Heart left ventricle (tissue), 13 donors: ENCODE data around the gene TMEM94.

Experiments
- POLR2A ChIP-seq, 2 donors: fragments of 450-650 bp; IDR thresholded peaks; one replicate each; pipeline ENCODE4 v1.6.1; 2017; ENCODE audit warnings: antibody characterized with exemption in 2 of 2, mild to moderate bottlenecking in 2 of 2, moderate library complexity in 2 of 2
- TF ChIP-seq, protein P1 (sequence below), 12 donors: fragments of 200-600 bp; sonication (generic) in 4 of 12; IDR thresholded peaks; one replicate each; pipeline versions ENCODE4 v1.5.0 to v1.8.0; 2018 to 2022; ENCODE audit warnings: antibody characterized with exemption in 12 of 12, mild to moderate bottlenecking in 5 of 12
- donor health status: ischemic (EF 13 %, LVEDD 7.1; RV severe dilation, severe dysfunction).
- donor health status: DM: no; HTN: yes; CAD: no.
- donor health status: DM: no; HTN: no; CAD: no.
- donor health status: ischemic (EF 25% LVEDD 6.9; RV normal size, moderate dysfunction).
- donor health status: ischemic (EF 25% LVEDD 5.7; RV mildly dilated, moderate dysfunction).
- donor health status: ischemic (EF 35%, LVEDD 5.7; RV mildly dilated, moderate dysfunction).
- donor health status: nonischemic (EF 11% LVEDD 7.7; RV severe dilation, severe dysfunction).
- donor health status: DM: yes; HTN: yes; CAD: no.
- donor health status: PGD.
- donor health status: ischemic (EF 29% LVEDD 5.4; RV normal size, mild dysfunction).
- donor health status: nonischemic (EF 23%, LVEDD 6.1; RV moderate dilation, normal function).

DNA sequence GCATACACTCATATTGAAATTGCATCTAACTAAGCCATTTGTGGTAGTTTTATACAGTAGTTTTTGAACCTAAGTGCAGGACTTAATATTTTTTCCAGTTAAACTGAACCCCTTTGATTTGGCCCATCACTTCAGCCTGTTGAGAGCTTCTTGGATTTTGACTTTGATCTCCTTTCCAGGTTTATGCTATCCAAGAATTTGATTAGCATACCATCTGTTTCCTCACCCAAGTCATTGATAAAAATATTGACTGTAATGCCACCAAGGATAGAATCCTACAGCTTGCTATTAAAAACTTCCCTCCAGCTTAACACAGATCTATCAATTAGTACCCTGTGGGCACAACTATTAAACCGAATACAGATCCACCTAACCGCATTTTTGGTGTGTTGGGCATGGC, 7.2 kb downstream of the TMEM94 start:
- TF ChIP-seq, protein P1, sequence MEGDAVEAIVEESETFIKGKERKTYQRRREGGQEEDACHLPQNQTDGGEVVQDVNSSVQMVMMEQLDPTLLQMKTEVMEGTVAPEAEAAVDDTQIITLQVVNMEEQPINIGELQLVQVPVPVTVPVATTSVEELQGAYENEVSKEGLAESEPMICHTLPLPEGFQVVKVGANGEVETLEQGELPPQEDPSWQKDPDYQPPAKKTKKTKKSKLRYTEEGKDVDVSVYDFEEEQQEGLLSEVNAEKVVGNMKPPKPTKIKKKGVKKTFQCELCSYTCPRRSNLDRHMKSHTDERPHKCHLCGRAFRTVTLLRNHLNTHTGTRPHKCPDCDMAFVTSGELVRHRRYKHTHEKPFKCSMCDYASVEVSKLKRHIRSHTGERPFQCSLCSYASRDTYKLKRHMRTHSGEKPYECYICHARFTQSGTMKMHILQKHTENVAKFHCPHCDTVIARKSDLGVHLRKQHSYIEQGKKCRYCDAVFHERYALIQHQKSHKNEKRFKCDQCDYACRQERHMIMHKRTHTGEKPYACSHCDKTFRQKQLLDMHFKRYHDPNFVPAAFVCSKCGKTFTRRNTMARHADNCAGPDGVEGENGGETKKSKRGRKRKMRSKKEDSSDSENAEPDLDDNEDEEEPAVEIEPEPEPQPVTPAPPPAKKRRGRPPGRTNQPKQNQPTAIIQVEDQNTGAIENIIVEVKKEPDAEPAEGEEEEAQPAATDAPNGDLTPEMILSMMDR (IDR thresholded peaks at IDR 0.05), result no peak
- no peak for TF ChIP-seq POLR2A (IDR thresholded peaks at IDR 0.05)
